IPS DF 4.7 (cell line): ENCODE measurements around the gene RNMT.
"Not testable (repeated sequence)": the region's sequence is repeated elsewhere in the genome, so short reads cannot be mapped to it uniquely, and the experiment has no call there.

ENCODE experiments used
- DNase-seq: peaks from one replicate; pipeline ENCODE4 v3.0.0-alpha.2; 2013; ENCODE audit warnings: low spot score; ENCODE audit errors: extremely low read depth

The RNMT gene

DNA sequence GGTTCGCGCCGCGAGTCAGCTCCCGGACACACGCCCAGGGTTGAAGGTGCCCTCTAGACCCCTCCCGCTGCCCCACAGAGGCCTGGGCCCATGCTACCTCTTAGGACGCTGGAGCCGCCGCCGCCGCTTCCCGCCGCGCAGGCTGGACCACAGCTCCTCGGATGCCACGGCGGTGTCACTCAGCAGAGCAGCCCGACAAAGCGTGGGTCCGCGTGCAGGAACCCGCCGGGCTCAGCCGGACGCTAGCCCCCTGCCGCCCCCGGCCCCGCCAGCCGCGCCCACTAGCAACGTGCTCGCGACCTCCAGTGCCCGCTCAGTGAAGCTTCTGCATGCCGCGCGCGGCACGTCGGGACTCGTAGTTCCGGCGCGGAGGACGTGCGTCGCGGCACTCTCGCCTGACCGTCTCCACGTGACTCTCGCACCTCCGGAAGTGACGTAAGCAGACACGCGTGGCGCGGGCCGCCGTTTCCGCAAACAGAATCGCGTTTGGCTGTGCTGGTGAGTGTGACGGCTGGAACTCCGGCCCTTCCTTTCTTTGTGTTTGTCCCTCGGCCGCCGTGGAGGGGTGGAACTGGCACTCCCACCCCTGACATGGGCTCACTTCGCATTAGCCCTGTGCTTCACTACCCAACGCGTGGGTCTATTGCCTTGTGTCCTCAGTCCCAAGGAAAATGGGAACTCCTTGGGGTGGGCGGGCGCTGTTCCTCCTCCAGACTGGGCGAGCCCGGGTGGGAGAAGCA lies at the start of gene RNMT, which contains the start of gene FAM210A:
Gene RNMT (plus strand): TSS at position 442 of the 740 bp plus-strand sequence. CDS start 4,845 bp downstream, outside the sequence.
Gene FAM210A (minus strand): TSS at position 327 of the 740 bp plus-strand sequence. CDS start 44,481 bp downstream, outside the sequence.
- peak; percentile 60 for DNase-seq

DNA sequence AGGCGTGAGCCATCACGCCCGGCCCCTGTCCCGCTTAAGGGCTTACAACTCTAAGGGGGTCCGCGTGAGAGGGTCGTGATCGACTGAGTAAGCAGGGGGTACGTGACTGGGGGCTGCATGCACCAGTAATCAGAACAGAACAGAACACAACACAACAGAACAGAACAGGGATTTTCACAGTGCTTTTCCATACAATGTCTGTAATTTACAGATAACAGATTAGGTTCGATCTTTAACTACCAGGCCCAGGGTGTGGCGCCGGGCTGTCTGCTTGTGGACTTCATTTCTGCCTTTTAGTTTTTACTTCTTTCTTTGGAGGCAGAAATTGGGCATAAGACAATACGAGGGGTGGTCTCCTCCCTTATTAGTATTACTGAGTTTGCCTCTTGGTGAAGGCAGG lies 49.1 kb upstream of the RNMT start:
- DNase-seq, result not testable (repeated sequence)

DNA sequence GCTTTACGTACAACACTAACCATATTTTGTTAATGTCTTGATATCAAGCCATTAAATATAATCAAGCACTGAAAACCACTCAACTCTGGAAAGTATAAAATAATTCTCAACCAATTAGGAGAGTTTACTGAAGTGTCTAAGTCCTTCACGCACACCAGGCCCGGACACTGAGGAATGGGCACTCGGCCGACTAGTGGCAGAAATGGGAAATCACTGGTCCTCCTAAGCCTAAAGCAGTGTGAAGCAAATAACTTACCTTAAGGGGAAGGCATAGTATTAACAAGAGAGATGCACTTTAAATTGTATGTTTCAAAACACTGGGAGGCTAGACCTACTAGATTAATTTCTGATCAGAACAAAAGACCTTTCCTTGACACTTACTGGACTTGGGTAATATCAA lies 45.9 kb upstream of the RNMT start:
- no peak for DNase-seq

GRCh38 chr18:13681701-13682100 lies 44.8 kb upstream of the RNMT start:
- DNase-seq, result no peak

DNA sequence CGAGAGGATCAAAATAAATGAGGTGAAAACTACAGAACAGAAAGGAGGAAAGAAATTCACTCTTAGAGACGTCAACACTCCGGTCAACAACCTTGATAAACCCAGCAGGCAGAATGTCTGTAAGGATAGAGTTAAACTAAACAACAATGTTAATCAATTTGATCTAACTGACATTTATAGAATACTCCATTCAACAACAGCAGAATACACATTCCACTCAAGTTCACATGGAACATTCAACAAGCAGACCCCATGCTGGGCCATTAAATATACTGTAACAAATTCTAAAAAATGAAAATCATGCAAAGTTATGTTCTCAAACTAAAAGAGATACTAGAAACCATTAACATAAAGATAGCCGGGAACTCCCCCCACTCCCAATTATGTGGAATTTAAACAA lies 41.9 kb upstream of the RNMT start:
- DNase-seq, result no peak

DNA sequence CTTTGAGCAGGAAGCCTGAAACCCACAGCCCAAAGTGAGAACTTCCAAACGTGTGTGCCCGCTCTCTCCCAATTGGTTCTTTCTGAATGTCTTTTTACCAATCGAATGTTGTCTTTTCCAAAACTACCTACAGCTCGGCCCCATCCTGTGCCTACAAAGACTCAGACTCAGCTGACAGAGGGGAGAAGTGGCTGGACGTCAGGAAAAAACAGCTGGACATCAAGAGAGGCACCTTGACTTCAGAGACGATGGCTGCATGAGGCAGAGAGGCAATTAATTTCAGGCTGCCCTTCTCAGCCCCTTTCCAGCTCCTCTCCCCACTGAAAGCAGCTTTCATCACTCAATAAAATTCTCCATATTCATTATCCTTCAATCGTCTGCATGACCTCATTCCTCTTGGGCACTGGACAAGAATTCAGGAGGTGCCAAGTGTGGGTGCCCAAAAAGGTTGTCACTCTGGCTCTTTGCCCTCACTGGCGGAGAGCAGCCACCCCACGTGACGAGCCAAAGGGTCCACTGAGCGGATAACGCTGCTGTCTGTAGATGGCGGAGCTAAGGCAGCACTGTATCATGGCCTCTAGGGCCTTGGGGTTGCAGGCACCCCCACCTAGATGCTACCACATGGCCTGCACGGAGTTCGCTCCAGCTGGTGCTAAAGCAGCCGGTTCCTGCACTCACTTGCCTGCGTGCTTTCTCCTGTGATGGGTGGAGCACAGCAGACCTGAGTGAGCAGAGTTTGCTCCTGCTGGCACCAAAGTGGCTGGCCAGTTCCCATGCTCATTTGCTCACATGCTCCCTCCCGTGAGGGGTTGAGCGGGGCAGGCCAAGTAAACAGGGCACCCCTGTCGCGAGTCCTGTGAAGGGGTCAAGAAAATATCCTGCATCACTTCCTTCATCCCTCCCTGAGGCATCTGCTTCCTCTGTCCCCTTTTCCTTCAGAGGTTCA lies 38.0 kb upstream of the RNMT start:
- no peak for DNase-seq

GRCh38 chr18:13690060-13690459 lies 36.4 kb upstream of the RNMT start:
- not testable (repeated sequence) for DNase-seq

DNA sequence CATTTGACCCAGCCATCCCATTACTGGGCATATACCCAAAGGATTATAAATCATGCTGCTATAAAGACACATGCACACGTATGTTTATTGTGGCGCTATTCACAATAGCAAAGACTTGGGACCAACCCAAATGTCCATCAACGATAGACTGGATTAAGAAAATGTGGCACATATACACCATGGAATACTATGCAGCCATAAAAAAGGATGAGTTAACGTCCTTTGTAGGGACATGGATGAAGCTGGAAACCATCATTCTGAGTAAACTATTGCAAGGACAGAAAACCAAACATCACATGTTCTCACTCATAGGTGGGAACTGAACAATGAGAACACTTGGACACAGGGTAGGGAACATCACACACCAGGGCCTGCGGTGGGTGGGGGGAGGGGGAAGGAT lies 31.1 kb upstream of the RNMT start:
- not testable (repeated sequence) for DNase-seq

DNA sequence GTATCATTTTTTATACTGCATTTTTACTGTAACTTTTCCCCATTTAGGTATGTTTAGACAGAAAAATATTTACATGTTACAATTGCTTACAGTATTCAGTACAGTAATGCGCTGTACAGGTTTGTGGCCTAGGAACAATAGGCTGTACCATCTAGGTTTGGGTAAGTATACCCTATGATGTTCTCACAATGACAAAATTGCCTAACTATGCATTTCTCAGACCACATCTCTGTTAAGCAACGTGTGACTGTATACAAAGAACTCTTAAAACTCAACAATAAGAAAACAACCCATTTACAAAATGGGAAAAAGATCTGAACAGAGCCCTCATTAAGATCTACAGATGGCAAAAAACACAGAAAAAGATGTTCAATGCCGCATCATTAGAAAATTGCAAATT lies 29.5 kb upstream of the RNMT start:
- DNase-seq, result no peak

- no peak for DNase-seq
Observed at GRCh38 chr18:13700153-13700552, 26.3 kb upstream of the RNMT start.

GRCh38 chr18:13703899-13704298 lies 22.6 kb upstream of the RNMT start:
- no peak for DNase-seq

- no peak for DNase-seq
Observed at GRCh38 chr18:13710414-13710831, 16.1 kb upstream of the RNMT start.

- DNase-seq, result no peak
Observed at GRCh38 chr18:13712400-13713131, 13.9 kb upstream of the RNMT start.

DNA sequence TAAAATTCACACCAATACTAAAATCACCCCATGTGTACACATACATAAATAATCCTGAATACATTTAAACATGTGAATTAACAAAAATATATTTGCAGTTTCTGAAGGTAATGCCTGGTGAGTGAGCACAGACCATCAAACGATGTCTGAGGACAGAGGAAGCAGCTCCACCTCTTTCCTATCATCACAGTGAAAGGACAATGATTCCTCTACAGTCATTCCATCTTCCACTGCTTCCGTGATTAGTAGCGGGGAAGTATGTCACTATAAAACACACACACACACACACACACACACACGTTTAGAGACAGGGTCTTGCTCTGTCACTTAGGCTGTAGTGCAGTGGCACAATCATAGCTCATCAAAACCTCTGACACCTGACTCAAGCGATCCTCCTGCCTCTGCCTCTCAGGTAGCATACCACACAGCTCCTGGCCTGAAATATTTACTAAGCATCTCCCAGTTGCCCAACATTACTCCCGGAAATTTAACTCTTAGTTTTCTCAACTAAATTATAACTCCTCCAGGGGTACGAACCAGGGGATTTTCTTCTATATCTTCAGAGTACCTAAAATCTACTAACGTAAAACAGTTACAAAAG lies 12.9 kb upstream of the RNMT start:
- DNase-seq, result no peak

DNA sequence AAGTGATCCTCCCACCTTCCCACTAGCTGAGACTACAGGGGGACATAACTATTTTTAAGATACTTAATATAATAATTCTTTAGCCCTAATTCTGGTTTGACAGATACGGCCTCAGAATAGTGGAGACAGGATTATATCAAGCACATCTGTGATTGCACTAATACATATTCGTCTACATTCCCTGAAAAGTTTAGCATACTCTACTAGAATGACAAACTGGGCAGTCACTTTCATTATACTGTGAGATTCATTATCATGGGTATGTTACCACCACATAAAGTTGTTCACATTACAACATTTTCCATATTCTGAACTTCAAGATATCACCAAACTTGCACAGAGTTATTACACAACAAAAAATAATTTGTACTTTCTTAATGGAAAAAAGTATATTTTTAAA lies 11.1 kb upstream of the RNMT start:
- no peak for DNase-seq

- no peak for DNase-seq
Observed at GRCh38 chr18:13716916-13717315, 9.6 kb upstream of the RNMT start.

- DNase-seq, result no peak
Observed at GRCh38 chr18:13720123-13720522, 6.3 kb upstream of the RNMT start.

DNA sequence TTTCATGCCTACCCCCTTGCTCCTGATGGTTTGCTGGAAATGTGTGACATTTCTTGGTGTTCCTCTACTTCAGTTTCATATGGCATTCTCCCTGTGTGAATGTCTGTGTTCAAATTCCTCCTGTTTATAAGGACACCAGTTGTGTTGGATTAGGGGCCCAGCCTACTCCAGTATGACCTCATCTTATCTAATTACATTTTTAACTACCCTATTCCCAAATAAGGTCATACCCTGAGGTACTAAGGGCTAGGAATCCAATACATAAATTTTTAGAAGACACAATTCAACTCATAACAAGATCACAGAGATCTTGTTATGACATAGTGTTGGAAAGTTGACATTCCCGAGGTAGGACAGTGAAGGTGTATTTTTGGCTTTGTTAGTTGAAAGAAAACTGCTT lies 5.6 kb upstream of the RNMT start:
- DNase-seq, result no peak

DNA sequence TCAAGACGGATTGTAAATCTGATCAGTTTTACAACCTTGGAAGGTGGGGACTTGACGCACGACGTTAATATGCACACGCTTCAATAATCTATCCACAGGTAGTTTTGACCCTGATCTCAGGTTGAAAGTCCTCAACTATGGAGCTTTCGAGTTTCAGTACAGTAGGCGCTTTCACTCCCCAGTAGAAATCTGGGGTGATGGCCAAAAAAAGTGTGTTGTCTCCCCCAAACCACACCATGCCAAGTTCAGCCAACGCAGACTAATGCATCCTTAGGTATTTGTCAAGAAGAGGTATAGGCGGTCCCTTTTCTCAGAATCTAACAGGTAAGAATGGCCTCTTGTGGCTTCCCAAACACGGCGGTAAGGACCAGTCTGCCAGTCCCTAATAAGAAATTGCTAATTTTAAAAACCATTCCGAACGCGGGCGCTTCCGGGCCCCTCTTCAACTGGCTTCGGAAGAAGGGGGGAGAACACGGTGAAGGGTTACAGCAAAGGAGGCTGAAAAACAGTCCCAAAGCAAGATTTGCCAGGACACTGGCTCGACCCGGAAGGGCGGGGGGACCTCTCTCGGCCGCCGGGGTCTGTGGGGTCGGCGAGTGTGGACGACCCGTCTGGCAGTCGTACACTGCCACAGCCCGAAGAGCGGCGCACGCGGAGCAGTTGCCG lies 774 bp upstream of the RNMT start:
- DNase-seq, result no peak

- DNase-seq, result no peak
Observed at GRCh38 chr18:13726972-13727331, 479 bp downstream of the RNMT start.

- no peak for DNase-seq
Observed at GRCh38 chr18:13730481-13730880, 4.0 kb downstream of the RNMT start.
